Measurements from ENCODE around the gene BPI.

The BPI gene

DNA sequence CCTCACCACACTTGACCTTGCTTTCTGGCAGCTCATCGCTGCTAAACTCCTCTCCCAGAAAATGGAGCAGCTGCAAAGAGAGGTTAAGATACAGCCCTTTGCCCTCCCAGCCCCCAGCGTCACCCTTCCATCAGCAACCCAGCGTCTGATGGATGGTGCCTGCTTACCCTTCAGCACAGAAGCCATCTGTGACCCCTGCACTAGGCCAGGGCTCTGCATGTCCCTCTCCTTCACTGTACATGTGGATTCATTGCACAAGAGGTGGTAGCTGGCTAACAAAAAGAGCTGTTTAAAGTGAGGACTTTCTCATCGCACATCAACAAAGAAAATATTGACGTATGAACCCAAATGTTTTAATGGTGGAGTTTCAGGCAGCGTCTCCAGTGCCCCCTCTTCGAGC is 54.6 kb downstream of the BPI start:
- POLR2A ChIA-PET: no interaction called here
- CTCF ChIA-PET: no interaction called here
- DNase-seq (ENCODE audit: extremely low spot score): no peak
- TF ChIP-seq, protein P1, sequence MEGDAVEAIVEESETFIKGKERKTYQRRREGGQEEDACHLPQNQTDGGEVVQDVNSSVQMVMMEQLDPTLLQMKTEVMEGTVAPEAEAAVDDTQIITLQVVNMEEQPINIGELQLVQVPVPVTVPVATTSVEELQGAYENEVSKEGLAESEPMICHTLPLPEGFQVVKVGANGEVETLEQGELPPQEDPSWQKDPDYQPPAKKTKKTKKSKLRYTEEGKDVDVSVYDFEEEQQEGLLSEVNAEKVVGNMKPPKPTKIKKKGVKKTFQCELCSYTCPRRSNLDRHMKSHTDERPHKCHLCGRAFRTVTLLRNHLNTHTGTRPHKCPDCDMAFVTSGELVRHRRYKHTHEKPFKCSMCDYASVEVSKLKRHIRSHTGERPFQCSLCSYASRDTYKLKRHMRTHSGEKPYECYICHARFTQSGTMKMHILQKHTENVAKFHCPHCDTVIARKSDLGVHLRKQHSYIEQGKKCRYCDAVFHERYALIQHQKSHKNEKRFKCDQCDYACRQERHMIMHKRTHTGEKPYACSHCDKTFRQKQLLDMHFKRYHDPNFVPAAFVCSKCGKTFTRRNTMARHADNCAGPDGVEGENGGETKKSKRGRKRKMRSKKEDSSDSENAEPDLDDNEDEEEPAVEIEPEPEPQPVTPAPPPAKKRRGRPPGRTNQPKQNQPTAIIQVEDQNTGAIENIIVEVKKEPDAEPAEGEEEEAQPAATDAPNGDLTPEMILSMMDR (IDR thresholded peaks at IDR 0.05; ENCODE audit: control extremely low read depth, extremely low read depth, low read depth, missing control alignments): no peak

DNA sequence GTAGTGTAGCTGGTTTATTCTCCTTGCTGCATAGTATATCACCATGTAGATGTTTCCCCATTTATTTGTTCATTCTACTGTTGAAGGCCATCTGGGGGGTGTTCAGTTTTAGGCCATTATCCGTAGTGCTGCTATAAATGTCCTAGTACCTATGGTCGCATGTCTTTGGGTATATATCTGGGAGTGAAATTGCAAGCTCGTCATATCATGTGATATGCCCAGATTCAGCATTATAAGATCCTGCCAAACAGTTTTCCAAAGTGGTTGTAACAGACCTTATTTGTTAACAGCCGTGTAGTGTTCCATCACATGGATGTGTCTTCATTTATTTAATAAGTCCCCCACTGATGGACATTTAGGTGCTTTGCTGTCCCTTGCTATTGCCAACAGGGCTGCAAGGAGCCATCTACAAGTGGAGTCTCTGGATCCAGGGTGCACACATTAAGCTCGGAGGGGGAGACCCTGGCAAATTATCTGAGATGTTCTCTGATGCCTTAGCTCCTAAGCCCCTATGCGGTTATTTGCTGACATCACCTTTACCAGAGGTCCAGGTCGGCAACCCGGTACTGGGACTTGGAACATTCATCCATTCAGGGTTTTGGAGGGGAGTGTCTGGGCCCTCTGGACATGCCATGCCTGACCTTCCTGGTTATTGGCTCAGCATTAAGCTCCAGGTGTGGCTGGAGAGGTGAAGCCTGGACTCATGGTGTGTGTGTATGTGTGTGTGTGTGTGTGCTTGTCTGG is 59.2 kb downstream of the BPI start:
- DNase-seq (ENCODE audit: extremely low spot score): no peak
- POLR2A ChIA-PET: no interaction called here
- CTCF ChIA-PET: no interaction called here
- TF ChIP-seq, protein P1 (IDR thresholded peaks at IDR 0.05; ENCODE audit: control extremely low read depth, extremely low read depth, low read depth, missing control alignments): no peak

DNA sequence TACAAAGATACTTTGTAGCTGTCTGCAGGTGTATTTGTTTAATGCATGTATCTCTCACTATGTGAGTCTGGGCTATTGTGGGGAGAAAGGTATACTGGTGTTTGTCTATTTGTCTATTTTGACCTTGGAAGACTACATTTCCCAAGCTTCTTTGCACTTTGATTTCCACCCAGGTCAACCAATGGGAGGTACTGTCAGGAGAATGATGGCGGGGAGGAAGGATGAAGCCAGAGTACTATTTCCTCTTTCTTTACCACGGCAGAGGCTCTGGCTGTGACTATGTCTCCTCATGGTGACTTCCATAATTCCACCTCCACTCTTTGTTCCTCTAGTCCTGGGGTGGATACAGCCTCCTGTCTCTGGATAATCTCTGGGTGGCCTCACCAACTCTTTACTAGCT is 65.4 kb downstream of the BPI start:
- ChIA-PET CTCF (no interaction called here), POLR2A (no interaction called here)
- DNase-seq (ENCODE audit: extremely low spot score): peak; percentile 31
- TF ChIP-seq, protein P1 (IDR thresholded peaks at IDR 0.05; ENCODE audit: control extremely low read depth, extremely low read depth, low read depth, missing control alignments): no peak

DNA sequence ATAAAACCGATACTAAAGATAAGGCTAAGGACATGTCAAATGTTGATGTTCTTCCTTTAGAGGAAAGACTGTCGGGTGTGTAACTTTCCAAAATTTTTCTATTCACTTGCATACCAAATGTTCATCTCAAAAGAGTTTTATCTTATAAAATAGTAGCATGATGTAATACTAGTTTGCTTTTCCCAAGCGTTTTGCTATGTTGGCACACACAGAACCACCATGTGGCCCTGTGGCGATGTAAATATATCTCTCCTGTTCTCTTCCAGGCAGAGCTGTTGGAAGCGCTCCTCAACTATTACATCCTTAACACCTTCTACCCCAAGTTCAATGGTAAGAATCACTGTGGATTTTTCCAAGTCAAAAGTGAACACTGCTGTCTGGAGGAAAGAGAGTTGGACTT is 68.8 kb downstream of the BPI start:
- TF ChIP-seq, protein P1 (IDR thresholded peaks at IDR 0.05; ENCODE audit: control extremely low read depth, extremely low read depth, low read depth, missing control alignments): no peak
- ChIA-PET POLR2A (no interaction called here), CTCF (no interaction called here)
- DNase-seq (ENCODE audit: extremely low spot score): no peak

DNA sequence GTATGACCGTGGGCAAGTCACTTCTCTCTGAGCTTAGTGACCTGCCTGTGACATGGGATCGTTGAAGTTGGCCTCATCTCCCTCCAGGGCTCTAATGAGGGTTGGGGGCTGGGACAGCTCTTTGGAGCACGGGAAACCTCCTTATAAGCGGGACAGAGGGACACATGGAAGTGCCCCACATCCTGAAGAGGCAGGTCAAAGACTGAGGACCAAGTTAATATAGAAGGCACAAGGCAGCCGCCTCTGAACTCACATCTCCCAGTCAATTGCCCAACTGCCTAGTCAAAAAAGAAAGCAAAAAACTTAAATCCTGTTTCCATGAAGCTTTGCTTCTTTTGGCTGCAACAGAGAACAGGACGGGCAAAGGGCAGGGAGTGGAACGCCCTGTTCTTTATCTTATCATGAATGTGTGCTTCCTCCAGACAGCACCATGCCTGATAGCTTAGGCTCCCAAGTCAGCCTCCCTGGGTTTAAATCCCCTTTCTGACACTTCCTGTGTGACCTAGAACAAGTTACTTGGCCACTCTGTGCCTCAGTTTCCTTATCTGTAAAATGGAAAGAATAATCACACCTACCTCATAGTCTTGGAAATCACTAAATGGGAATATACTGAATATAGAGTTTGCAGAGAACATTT is 69.4 kb downstream of the BPI start:
- DNase-seq (ENCODE audit: extremely low spot score): no peak
- TF ChIP-seq, protein P1 (IDR thresholded peaks at IDR 0.05; ENCODE audit: control extremely low read depth, extremely low read depth, low read depth, missing control alignments): no peak
- ChIA-PET CTCF (interaction anchor here (0.9 kb wide), 1 partner anchor 16 kb away, joined by 3 read pairs; no protein-coding TSS in a partner anchor), POLR2A (no interaction called here)

DNA sequence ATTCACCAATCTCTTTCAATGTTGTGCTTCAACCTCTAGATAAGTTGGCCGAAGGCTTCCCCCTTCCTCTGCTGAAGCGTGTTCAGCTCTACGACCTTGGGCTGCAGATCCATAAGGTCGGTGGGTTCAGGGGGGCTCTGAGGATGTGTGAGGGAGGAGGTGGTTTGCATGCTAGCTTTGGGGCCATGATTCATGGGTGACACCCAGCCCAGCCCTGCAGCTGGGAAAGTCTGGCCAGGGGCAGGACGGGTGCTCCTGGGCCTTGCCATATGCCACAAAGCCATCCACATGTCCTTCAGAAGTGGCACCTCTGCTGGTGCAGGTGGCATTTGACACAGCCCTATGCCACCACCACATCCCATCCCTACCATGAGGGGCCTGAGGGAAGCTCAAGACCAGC is 69.9 kb downstream of the BPI start:
- DNase-seq (ENCODE audit: extremely low spot score): no peak
- POLR2A ChIA-PET: no interaction called here
- CTCF ChIA-PET: interaction anchor here (0.9 to 1.2 kb wide), 2 partner anchors 9 to 17 kb away, joined by 3 to 4 read pairs; no protein-coding TSS in a partner anchor
- TF ChIP-seq, protein P1 (IDR thresholded peaks at IDR 0.05; ENCODE audit: control extremely low read depth, extremely low read depth, low read depth, missing control alignments): no peak
